Heart left ventricle (tissue), 16 donors: ENCODE data around the gene MYBPC2. TPM values are rescaled to one million over a fixed set of nuclear protein-coding genes. Genes with fewer than 3 reads are reported as not detected.
A peak's percentile ranks its signal among the peaks of the same experiment; 100 is the strongest.

Source experiments
- ATAC-seq, 4 donors: fragments of 200-7000 bp; cut with Tn5 transposase; one replicate each; pipeline ENCODE4 v1.9.1; 2020 to 2022; ENCODE audit warnings: moderate library complexity in 4 of 4, mild to moderate bottlenecking in 3 of 4, moderate number of reproducible peaks in 1 of 4
- DNase-seq, 5 donors: peaks; one replicate each; pipeline ENCODE4 v3.0.0-alpha.2; 2020
- H3K27ac ChIP-seq, 12 donors: fragments of 200-600 bp; sonication (generic) in 4 of 12; one replicate each; pipeline versions ENCODE4 v1.5.0 to v1.8.0; 2016 to 2022; ENCODE audit warnings: mild to moderate bottlenecking in 2 of 12
- H3K27me3 ChIP-seq, 9 donors: fragments of 200-600 bp; sonication (generic) in 2 of 9; one replicate each; pipeline versions ENCODE4 v1.5.1 to v1.8.0; 2016 to 2022; ENCODE audit warnings: mild to moderate bottlenecking in 3 of 9
- H3K36me3 ChIP-seq, 9 donors: fragments of 200-600 bp; sonication (generic) in 2 of 9; one replicate each; pipeline versions ENCODE4 v1.5.0 to v1.8.0; 2018 to 2022; ENCODE audit warnings: mild to moderate bottlenecking in 2 of 9
- H3K4me1 ChIP-seq, 12 donors: fragments of 200-600 bp; sonication (generic) in 4 of 12; one replicate each; pipeline versions ENCODE4 v1.5.0 to v1.8.0; 2016 to 2022; ENCODE audit warnings: mild to moderate bottlenecking in 3 of 12
- H3K4me3 ChIP-seq, 12 donors: fragments of 200-600 bp; sonication (generic) in 4 of 12; one replicate each; pipeline versions ENCODE4 v1.5.0 to v1.8.0; 2017 to 2022; ENCODE audit warnings: mild to moderate bottlenecking in 9 of 12, moderate library complexity in 4 of 12
- H3K9me3 ChIP-seq, 12 donors: fragments of 200-600 bp; sonication (generic) in 4 of 12; one replicate each; pipeline versions ENCODE4 v1.5.0 to v1.8.0; 2016 to 2022; ENCODE audit warnings: mild to moderate bottlenecking in 1 of 12
- POLR2A ChIP-seq, 2 donors: fragments of 450-650 bp; IDR thresholded peaks; one replicate each; pipeline ENCODE4 v1.6.1; 2017; ENCODE audit warnings: antibody characterized with exemption in 2 of 2, mild to moderate bottlenecking in 2 of 2, moderate library complexity in 2 of 2
- WGBS, 4 donors: extraction: QIAGEN DNeasy Blood & Tissue Kit in 2 of 4; methylation state at CpG; one replicate each; pipeline versions ENCODE4 v1.1.5 to v1.1.7; 2013 to 2018; 5-methylcytosine and 5-hydroxymethylcytosine counted together
- intact Hi-C, 10 donors: fragments of 100-400 bp; cut with DNase I; formaldehyde crosslinking; loops; one replicate each; pipeline versions ENCODE4 v1.11.1 to v1.14.2; 2022
- polyA plus RNA-seq, 2 donors: library from polyadenylated mRNA; stranded (reverse); fragments of 200-250 nt; gene quantifications; one replicate each; pipeline ENCODE4 v1.2.3, GENCODE V29; 2013
- total RNA-seq, 9 donors: library from RNA; depleted of rRNA in 2 of 9; stranded (reverse); fragments of >200 nt in 2 of 9; fragmentation: NEBNext Ultra II Directional in 3 of 9; extraction: Animal tissue kit (Norgen Biotek cat#: 25700) in 3 of 9; gene quantifications; one replicate each; pipeline versions ENCODE4 v1.1.0 to v1.2.4, GENCODE V29; 2016 to 2023
- TF ChIP-seq, protein P1 (sequence below), 12 donors: fragments of 200-600 bp; sonication (generic) in 4 of 12; IDR thresholded peaks; one replicate each; pipeline versions ENCODE4 v1.5.0 to v1.8.0; 2018 to 2022; ENCODE audit warnings: antibody characterized with exemption in 12 of 12, mild to moderate bottlenecking in 5 of 12
- donor health status: ischemic (EF 13 %, LVEDD 7.1; RV severe dilation, severe dysfunction).
- donor health status: healthy with polysubstance abuse.
- donor health status: DM: no; HTN: yes; CAD: no.
- donor health status: DM: no; HTN: no; CAD: no.
- donor health status: ischemic (EF 25% LVEDD 6.9; RV normal size, moderate dysfunction).
- donor health status: ischemic (EF 25% LVEDD 5.7; RV mildly dilated, moderate dysfunction).
- donor health status: healthy.
- donor health status: DM: yes; HTN: yes; CAD: no.
- donor health status: ischemic (EF 35%, LVEDD 5.7; RV mildly dilated, moderate dysfunction).
- donor health status: nonischemic (EF 11% LVEDD 7.7; RV severe dilation, severe dysfunction).
- donor health status: DM: yes; HTN: yes; CAD: no.
- donor health status: PGD.
- donor health status: ischemic (EF 29% LVEDD 5.4; RV normal size, mild dysfunction).
- donor health status: nonischemic (EF 23%, LVEDD 6.1; RV moderate dilation, normal function).

Gene MYBPC2
- total and polyA plus RNA-seq, 11 donors: 0.09 to 0.35 (median 0.28) TPM; not detected in 8

GRCh38 chr19:50392759-50393158 lies 39.9 kb upstream of the MYBPC2 start:
- Histone ChIP-seq H3K36me3 (peaks cover 0 to under 1% (median 0%) of the 10 kb centered on the region in 9 donors), H3K4me3 (no peak overlapping the region), H3K4me1 (no peaks in the 10 kb centered on the region), H3K27me3 (no peaks in the 10 kb centered on the region), H3K27ac (no peak overlapping the region), H3K9me3 (no peaks in the 10 kb centered on the region)
- intact Hi-C loops: no loop called here
- 91 to 94% (median 94%) methylated on average over 5 of the region's 5 CpGs for WGBS, 4 donors
- TF ChIP-seq, protein P1, sequence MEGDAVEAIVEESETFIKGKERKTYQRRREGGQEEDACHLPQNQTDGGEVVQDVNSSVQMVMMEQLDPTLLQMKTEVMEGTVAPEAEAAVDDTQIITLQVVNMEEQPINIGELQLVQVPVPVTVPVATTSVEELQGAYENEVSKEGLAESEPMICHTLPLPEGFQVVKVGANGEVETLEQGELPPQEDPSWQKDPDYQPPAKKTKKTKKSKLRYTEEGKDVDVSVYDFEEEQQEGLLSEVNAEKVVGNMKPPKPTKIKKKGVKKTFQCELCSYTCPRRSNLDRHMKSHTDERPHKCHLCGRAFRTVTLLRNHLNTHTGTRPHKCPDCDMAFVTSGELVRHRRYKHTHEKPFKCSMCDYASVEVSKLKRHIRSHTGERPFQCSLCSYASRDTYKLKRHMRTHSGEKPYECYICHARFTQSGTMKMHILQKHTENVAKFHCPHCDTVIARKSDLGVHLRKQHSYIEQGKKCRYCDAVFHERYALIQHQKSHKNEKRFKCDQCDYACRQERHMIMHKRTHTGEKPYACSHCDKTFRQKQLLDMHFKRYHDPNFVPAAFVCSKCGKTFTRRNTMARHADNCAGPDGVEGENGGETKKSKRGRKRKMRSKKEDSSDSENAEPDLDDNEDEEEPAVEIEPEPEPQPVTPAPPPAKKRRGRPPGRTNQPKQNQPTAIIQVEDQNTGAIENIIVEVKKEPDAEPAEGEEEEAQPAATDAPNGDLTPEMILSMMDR (IDR thresholded peaks at IDR 0.05): no peak
- no peak for TF ChIP-seq POLR2A (IDR thresholded peaks at IDR 0.05)
- no peak for ATAC-seq
- no peak for DNase-seq

- intact Hi-C loops: no loop called here
- no peak overlapping the region for H3K4me3 ChIP-seq
- TF ChIP-seq, protein P1 (IDR thresholded peaks at IDR 0.05): no peak
- no peak for TF ChIP-seq POLR2A (IDR thresholded peaks at IDR 0.05)
- DNase-seq: no peak
- no peak overlapping the region for H3K27ac ChIP-seq
- no peaks in the 10 kb centered on the region for H3K36me3 ChIP-seq
- no peaks in the 10 kb centered on the region for H3K27me3 ChIP-seq
- H3K9me3 ChIP-seq: no peaks in the 10 kb centered on the region
- H3K4me1 ChIP-seq: no peaks in the 10 kb centered on the region
- no peak for ATAC-seq
- WGBS, 4 donors: 87 to 95% (median 91%) methylated on average over 4 of the region's 4 CpGs
These were observed 39.1 kb upstream of the MYBPC2 start for GRCh38 chr19:50393589-50393988.

GRCh38 chr19:50394017-50394416 lies 38.7 kb upstream of the MYBPC2 start:
- WGBS, 4 donors: 90 to 99% (median 97%) methylated on average over 8 to 9 of the region's 9 CpGs
- TF ChIP-seq, protein P1 (IDR thresholded peaks at IDR 0.05): no peak
- TF ChIP-seq POLR2A (IDR thresholded peaks at IDR 0.05): no peak
- Histone ChIP-seq H3K4me3 (no peak overlapping the region), H3K27ac (no peak overlapping the region), H3K4me1 (no peaks in the 10 kb centered on the region), H3K9me3 (no peaks in the 10 kb centered on the region), H3K27me3 (no peaks in the 10 kb centered on the region), H3K36me3 (peaks cover 0 to 3% (median 0%) of the 10 kb centered on the region in 9 donors)
- intact Hi-C loops: no loop called here
- ATAC-seq (no peak), DNase-seq (peak in 1 of 5 donors; percentile 18)

DNA sequence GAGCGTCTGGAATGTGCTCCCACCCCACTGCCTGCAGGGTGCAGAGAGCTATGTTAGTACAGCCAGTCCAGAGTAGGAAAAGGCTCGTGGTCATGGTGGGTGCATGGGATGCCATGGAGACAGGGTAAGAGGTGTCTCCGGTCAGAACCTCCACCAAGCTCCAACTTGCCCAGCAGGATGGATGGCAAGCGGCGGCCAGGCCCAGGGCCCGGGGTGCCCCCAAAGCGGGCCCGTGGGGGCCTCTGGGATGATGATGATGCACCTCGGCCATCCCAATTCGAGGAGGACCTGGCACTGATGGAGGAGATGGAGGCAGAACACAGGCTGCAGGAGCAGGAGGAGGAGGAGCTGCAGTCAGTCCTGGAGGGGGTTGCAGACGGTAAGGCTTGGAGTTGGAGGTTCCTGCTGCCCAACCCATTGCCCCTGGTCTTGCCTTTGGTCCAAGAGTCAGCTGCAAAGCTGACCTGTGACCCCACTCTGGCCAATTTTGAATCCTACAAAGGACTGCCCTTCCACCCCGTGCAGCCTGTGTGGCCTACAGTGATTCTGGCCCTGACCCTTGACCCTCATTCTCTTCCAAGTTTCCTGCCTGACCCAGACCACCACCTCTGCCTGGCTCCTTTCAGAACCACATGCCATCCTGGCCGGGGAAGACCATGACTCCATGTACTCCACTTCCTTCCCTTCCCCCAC lies 33.9 kb upstream of the MYBPC2 start:
- H3K9me3 ChIP-seq: no peaks in the 10 kb centered on the region
- peaks cover 0 to 18% (median 0%) of the 10 kb centered on the region in 9 donors for H3K36me3 ChIP-seq
- H3K4me3 ChIP-seq: no peak overlapping the region
- no peak overlapping the region for H3K27ac ChIP-seq
- DNase-seq (peak in 1 of 5 donors; percentile 6), ATAC-seq (no peak)
- H3K4me1 ChIP-seq: no peaks in the 10 kb centered on the region
- WGBS, 4 donors: 87 to 93% (median 92%) methylated on average over 13 of the region's 13 CpGs
- TF ChIP-seq, protein P1 (IDR thresholded peaks at IDR 0.05): no peak
- no peak for TF ChIP-seq POLR2A (IDR thresholded peaks at IDR 0.05)
- intact Hi-C loops: no loop called here
- H3K27me3 ChIP-seq: no peaks in the 10 kb centered on the region
